Sigmoid colon (tissue), 7 donors: Measurements from ENCODE around the gene UBTD1. TPM values are rescaled to one million over a fixed set of nuclear protein-coding genes. Genes with fewer than 3 reads are reported as not detected.

Experiments used
- polyA plus RNA-seq, 3 donors: library from polyadenylated mRNA; stranded (reverse); fragments of 200-250 nt; gene quantifications; one replicate each; pipeline ENCODE4 v1.2.3, GENCODE V29; 2013
- total RNA-seq, 4 donors: library from RNA; depleted of rRNA; stranded (reverse); fragments of >200 nt; gene quantifications; one replicate each; pipeline ENCODE4 v1.1.0, GENCODE V29; 2016
- donor health status: healthy with polysubstance abuse.
- donor health status: Bipolar disorder and iron deficiency.
- donor health status: healthy.

The UBTD1 gene
- total and polyA plus RNA-seq, 7 donors: 2.3 to 7.9 (median 5.9) TPM

Other genes starting within 250 kb of the UBTD1 start
- 1 to 10 TPM; 4.2 to 9.1 (median 7.3) TPM for gene ARHGAP19, start 206.3 kb upstream of the UBTD1 start, total RNA-seq
- 1 to 10 TPM; 3.0 to 6.0 (median 4.8) TPM for gene ARHGAP19, start 206.3 kb upstream of the UBTD1 start, polyA plus RNA-seq
- 1 to 10 TPM; 4.1 to 7.1 (median 5.1) TPM for gene FRAT1, start 179.7 kb upstream of the UBTD1 start, total RNA-seq
- gene FRAT1, start 179.7 kb upstream of the UBTD1 start, polyA plus RNA-seq: 1 to 10 TPM; 2.8 to 5.0 (median 3.0) TPM
- 10 to 100 TPM; 11.9 to 18.9 (median 15.7) TPM for gene FRAT2, start 164.2 kb upstream of the UBTD1 start, total RNA-seq
- 10 to 100 TPM; 23.4 to 31.0 (median 24.6) TPM for gene FRAT2, start 164.2 kb upstream of the UBTD1 start, polyA plus RNA-seq
- 10 to 100 TPM in 2 of 4 donors, 1 to 10 TPM in 2; 5.9 to 17.4 (median 9.8) TPM for gene RRP12, start 97.6 kb upstream of the UBTD1 start, total RNA-seq
- gene RRP12, start 97.6 kb upstream of the UBTD1 start, polyA plus RNA-seq: 10 to 100 TPM in 1 of 3 donors, 1 to 10 TPM in 2; 3.2 to 18.8 (median 7.8) TPM
- gene PGAM1, start 72.7 kb upstream of the UBTD1 start, total RNA-seq: 100 to 1,000 TPM; 188 to 306 (median 224) TPM
- gene PGAM1, start 72.7 kb upstream of the UBTD1 start, polyA plus RNA-seq: 100 to 1,000 TPM; 195 to 363 (median 303) TPM
- 10 to 100 TPM; 29.1 to 40.0 (median 38.7) TPM for gene EXOSC1, start 52.9 kb upstream of the UBTD1 start, total RNA-seq
- 10 to 100 TPM; 35.4 to 42.6 (median 36.8) TPM for gene EXOSC1, start 52.9 kb upstream of the UBTD1 start, polyA plus RNA-seq
- 10 to 100 TPM; 15.7 to 36.3 (median 24.0) TPM for gene ZDHHC16, start 52.7 kb upstream of the UBTD1 start, total RNA-seq
- gene ZDHHC16, start 52.7 kb upstream of the UBTD1 start, polyA plus RNA-seq: 10 to 100 TPM; 16.8 to 35.1 (median 21.5) TPM
- 10 to 100 TPM; 37.9 to 79.8 (median 57.9) TPM for gene MMS19, start 502 bp upstream of the UBTD1 start, total RNA-seq
- 10 to 100 TPM; 29.4 to 48.9 (median 34.2) TPM for gene MMS19, start 502 bp upstream of the UBTD1 start, polyA plus RNA-seq
- under 1 TPM in 1 of 4 donors, not detected in 3; 0.49 TPM for gene ANKRD2, start 73.9 kb downstream of the UBTD1 start, total RNA-seq
- gene ANKRD2, start 73.9 kb downstream of the UBTD1 start, polyA plus RNA-seq: 1 to 10 TPM in 1 of 3 donors, under 1 TPM in 1, not detected in 1; 0.31 to 1.2 TPM
- gene HOGA1, start 85.5 kb downstream of the UBTD1 start, total RNA-seq: under 1 TPM in 1 of 4 donors, not detected in 3; 0.71 TPM
- 1 to 10 TPM in 1 of 3 donors, under 1 TPM in 1, not detected in 1; 0.26 to 1.2 TPM for gene HOGA1, start 85.5 kb downstream of the UBTD1 start, polyA plus RNA-seq
- not detected for gene C10orf62, start 90.8 kb downstream of the UBTD1 start, total RNA-seq
- not detected for gene C10orf62, start 90.8 kb downstream of the UBTD1 start, polyA plus RNA-seq
- 10 to 100 TPM in 1 of 4 donors, 1 to 10 TPM in 2, under 1 TPM in 1; 0.83 to 23.4 (median 5.4) TPM for gene MORN4, start 134.6 kb downstream of the UBTD1 start, total RNA-seq
- 1 to 10 TPM; 1.2 to 2.5 (median 2.5) TPM for gene MORN4, start 134.6 kb downstream of the UBTD1 start, polyA plus RNA-seq
- 10 to 100 TPM; 13.3 to 19.3 (median 13.9) TPM for gene PI4K2A, start 141.7 kb downstream of the UBTD1 start, total RNA-seq
- gene PI4K2A, start 141.7 kb downstream of the UBTD1 start, polyA plus RNA-seq: 1 to 10 TPM; 8.1 to 9.0 (median 8.9) TPM
- 10 to 100 TPM; 10.5 to 16.1 (median 12.2) TPM for gene AVPI1, start 188.3 kb downstream of the UBTD1 start, total RNA-seq
- gene AVPI1, start 188.3 kb downstream of the UBTD1 start, polyA plus RNA-seq: 10 to 100 TPM; 22.6 to 58.3 (median 31.8) TPM
- 10 to 100 TPM; 17.3 to 40.7 (median 22.0) TPM for gene MARVELD1, start 214.8 kb downstream of the UBTD1 start, total RNA-seq
- gene MARVELD1, start 214.8 kb downstream of the UBTD1 start, polyA plus RNA-seq: 10 to 100 TPM; 16.2 to 22.2 (median 16.7) TPM
- gene ZFYVE27, start 238.2 kb downstream of the UBTD1 start, total RNA-seq: 10 to 100 TPM in 3 of 4 donors, 1 to 10 TPM in 1; 8.9 to 15.9 (median 12.4) TPM
- gene ZFYVE27, start 238.2 kb downstream of the UBTD1 start, polyA plus RNA-seq: 10 to 100 TPM in 1 of 3 donors, 1 to 10 TPM in 2; 7.2 to 42.2 (median 7.9) TPM